Loucy (cell line): ENCODE results near the gene CTSE.
"Not testable (repeated sequence)": the region's sequence is repeated elsewhere in the genome, so short reads cannot be mapped to it uniquely, and the experiment has no call there.

Source experiments
- H2AFZ ChIP-seq: fragments of 200-600 bp; sonication (generic); 2 replicates; pipeline ENCODE4 v1.6.0; 2016; ENCODE audit warnings: antibody characterized with exemption, mild to moderate bottlenecking, low read length, moderate library complexity
- H3F3A ChIP-seq: fragments of 200-600 bp; 2 replicates; pipeline ENCODE4 v1.6.0; 2016; ENCODE audit warnings: antibody characterized with exemption, low read depth, mild to moderate bottlenecking
- H3K27me3 ChIP-seq: fragments of 200-600 bp; sonication (generic); 2 replicates; pipeline ENCODE4 v1.6.1; 2014; ENCODE audit warnings: low read length, mild to moderate bottlenecking; ENCODE audit not compliant: insufficient read depth, poor library complexity, severe bottlenecking
- H3K36me3 ChIP-seq: fragments of 200-600 bp; sonication (generic); 2 replicates; pipeline ENCODE4 v1.6.1; 2016; ENCODE audit warnings: low read length; ENCODE audit not compliant: insufficient read depth
- H3K4me1 ChIP-seq: fragments of 200-600 bp; sonication (generic); 2 replicates; pipeline ENCODE4 v1.5.1; 2014; ENCODE audit warnings: low read length, mild to moderate bottlenecking; ENCODE audit not compliant: insufficient read depth, poor library complexity, severe bottlenecking
- H3K4me2 ChIP-seq: fragments of 200-600 bp; sonication (generic); 2 replicates; pipeline ENCODE4 v1.6.0; 2014; ENCODE audit warnings: antibody characterized with exemption, low read length, low read depth, mild to moderate bottlenecking; ENCODE audit not compliant: poor library complexity, severe bottlenecking
- H3K4me3 ChIP-seq: fragments of 200-600 bp; sonication (generic); 2 replicates; pipeline ENCODE4 v1.5.1; 2014; ENCODE audit warnings: low read length, mild to moderate bottlenecking, mixed read lengths; ENCODE audit not compliant: poor library complexity, severe bottlenecking
- H3K79me2 ChIP-seq: fragments of 200-600 bp; sonication (generic); 2 replicates; pipeline ENCODE4 v1.6.1; 2014; ENCODE audit warnings: low read length; ENCODE audit not compliant: insufficient read depth
- H3K9ac ChIP-seq: fragments of 200-600 bp; sonication (generic); 2 replicates; pipeline ENCODE4 v1.6.0; 2014; ENCODE audit warnings: mild to moderate bottlenecking, low read depth, low read length, moderate library complexity; ENCODE audit not compliant: poor library complexity, severe bottlenecking
- H3K9me2 ChIP-seq: fragments of 200-600 bp; sonication (generic); replicated peaks from 2 replicates; pipeline ENCODE4 v1.6.1; 2016; ENCODE audit warnings: low read depth, low read length, mixed read lengths
- H3K9me3 ChIP-seq: fragments of 200-600 bp; sonication (generic); 2 replicates; pipeline ENCODE4 v1.6.1; 2014; ENCODE audit warnings: mild to moderate bottlenecking, antibody characterized with exemption, low read length, low read depth; ENCODE audit not compliant: insufficient read depth
- H4K20me1 ChIP-seq: fragments of 200-600 bp; sonication (generic); 2 replicates; pipeline ENCODE4 v1.6.0; 2014; ENCODE audit warnings: antibody characterized with exemption, low read length, mild to moderate bottlenecking; ENCODE audit not compliant: insufficient read depth, poor library complexity, severe bottlenecking
- EZH2phosphoT487 ChIP-seq: fragments of 200-600 bp; IDR thresholded peaks from 2 replicates; pipeline ENCODE4 v1.6.1; 2018; ENCODE audit warnings: antibody characterized with exemption, mild to moderate bottlenecking, moderate library complexity, borderline replicate concordance
- TF ChIP-seq, protein P1 (sequence below): fragments of 200-600 bp; sonication (generic); conservative IDR thresholded peaks from 2 replicates; pipeline ENCODE4 v1.5.1; 2014; ENCODE audit warnings: mild to moderate bottlenecking, antibody characterized with exemption, low read length

The CTSE gene

GRCh38 chr1:206001476-206001888, 22.2 kb downstream of the CTSE start:
- Histone ChIP-seq H3K27me3 (no peaks in the 10 kb centered on the region), H3K9me2 (no peaks in the 10 kb centered on the region), H3K9me3 (no peaks in the 10 kb centered on the region), H3K79me2 (no peaks in the 10 kb centered on the region), H3K4me1 (peaks cover 12% of the 10 kb centered on the region), H2AFZ (no peak overlapping the region), H4K20me1 (no peaks in the 10 kb centered on the region), H3K4me2 (no peak overlapping the region), H3K4me3 (no peak overlapping the region), H3K36me3 (no peaks in the 10 kb centered on the region), H3F3A (no peaks in the 10 kb centered on the region), H3K9ac (no peak overlapping the region)
- no peak for TF ChIP-seq EZH2phosphoT487
- TF ChIP-seq, protein P1, sequence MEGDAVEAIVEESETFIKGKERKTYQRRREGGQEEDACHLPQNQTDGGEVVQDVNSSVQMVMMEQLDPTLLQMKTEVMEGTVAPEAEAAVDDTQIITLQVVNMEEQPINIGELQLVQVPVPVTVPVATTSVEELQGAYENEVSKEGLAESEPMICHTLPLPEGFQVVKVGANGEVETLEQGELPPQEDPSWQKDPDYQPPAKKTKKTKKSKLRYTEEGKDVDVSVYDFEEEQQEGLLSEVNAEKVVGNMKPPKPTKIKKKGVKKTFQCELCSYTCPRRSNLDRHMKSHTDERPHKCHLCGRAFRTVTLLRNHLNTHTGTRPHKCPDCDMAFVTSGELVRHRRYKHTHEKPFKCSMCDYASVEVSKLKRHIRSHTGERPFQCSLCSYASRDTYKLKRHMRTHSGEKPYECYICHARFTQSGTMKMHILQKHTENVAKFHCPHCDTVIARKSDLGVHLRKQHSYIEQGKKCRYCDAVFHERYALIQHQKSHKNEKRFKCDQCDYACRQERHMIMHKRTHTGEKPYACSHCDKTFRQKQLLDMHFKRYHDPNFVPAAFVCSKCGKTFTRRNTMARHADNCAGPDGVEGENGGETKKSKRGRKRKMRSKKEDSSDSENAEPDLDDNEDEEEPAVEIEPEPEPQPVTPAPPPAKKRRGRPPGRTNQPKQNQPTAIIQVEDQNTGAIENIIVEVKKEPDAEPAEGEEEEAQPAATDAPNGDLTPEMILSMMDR = no peak

DNA sequence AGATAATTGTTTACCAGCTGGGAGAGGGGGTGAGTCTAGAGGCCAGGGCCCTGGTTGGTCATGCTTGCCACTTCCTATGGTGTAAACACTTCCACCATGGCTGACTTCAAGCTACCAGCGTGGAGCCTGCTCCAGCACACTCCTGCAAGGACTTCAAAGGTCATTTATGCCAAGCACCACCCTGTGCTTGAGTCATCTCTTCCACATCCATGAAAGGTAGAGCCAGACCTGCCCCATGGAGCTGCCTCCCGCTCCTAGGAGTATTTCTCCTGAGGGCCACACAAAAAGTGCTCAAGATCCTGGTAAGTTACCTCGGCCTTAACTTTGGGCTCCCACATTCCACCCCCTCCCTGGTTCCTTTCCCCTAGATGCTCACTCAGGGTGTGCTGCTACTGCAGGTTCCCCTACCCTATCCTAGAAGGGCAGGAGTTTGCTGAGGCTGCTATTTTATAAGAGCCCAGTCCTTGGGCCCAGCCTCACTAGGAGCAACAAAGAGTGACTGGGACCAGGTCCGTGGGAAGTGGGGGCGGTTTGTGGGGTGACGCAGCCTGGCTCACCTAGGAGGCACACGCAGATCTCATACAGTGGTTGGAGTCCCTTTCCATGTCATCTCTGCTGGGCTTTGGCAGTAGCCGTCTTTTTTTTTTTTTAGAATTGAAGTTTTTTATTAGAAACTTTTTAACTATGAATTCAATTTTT, 22.9 kb downstream of the CTSE start:
- TF ChIP-seq, protein P1 = no peak
- TF ChIP-seq EZH2phosphoT487 = no peak
- Histone ChIP-seq H3K4me3 (no peak overlapping the region), H3K9ac (no peak overlapping the region), H3K9me3 (no peaks in the 10 kb centered on the region), H3K27me3 (no peaks in the 10 kb centered on the region), H2AFZ (no peak overlapping the region), H3K36me3 (no peaks in the 10 kb centered on the region), H3F3A (no peaks in the 10 kb centered on the region), H3K4me2 (no peak overlapping the region), H3K9me2 (no peaks in the 10 kb centered on the region), H4K20me1 (no peaks in the 10 kb centered on the region), H3K79me2 (no peaks in the 10 kb centered on the region), H3K4me1 (peaks cover 5% of the 10 kb centered on the region)

DNA sequence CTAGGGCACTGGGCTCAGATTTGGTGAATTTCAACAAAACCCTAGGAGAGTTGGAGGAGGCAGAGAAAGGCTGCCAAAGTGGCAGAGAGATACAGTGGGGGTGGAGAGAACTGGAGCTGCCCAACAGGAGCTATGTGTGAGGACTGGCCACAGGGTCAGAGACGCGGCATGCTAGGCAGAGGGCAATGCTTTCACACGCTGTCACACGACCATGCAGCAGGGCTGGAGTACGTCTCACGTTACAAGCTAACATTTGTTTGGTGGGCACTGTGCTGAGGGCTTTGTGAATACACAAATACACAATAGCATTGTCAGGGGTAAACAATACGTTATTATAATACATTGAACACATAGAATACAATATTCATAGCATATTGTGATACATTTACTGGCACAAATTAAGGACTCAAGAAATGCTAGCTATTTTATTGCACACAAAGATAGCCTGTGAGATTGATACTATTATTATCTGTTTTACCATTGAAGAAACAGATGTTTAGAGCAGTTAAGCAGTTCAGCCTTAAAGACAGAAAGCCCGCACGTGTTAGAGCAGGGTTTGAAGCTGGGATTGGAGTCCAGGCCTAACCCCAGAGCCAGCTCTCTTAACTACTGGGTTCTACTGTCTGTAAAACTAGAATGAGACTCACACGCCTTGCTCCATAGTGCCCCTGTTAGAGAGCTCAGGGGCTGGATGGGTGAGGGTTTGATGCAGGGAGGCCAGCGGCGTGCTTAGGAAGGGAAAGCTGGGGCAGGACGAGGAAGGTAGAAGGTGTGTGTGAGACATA, 25.0 kb downstream of the CTSE start:
- no peaks in the 10 kb centered on the region for H3K9me3 ChIP-seq
- no peaks in the 10 kb centered on the region for H3K9me2 ChIP-seq
- no peaks in the 10 kb centered on the region for H3K36me3 ChIP-seq
- H3K9ac ChIP-seq = no peak overlapping the region
- no peak overlapping the region for H2AFZ ChIP-seq
- no peaks in the 10 kb centered on the region for H4K20me1 ChIP-seq
- H3K4me3 ChIP-seq = no peak overlapping the region
- H3K4me1 ChIP-seq = peaks cover 2% of the 10 kb centered on the region
- TF ChIP-seq EZH2phosphoT487 = no peak
- TF ChIP-seq, protein P1 = no peak
- no peaks in the 10 kb centered on the region for H3K27me3 ChIP-seq
- no peaks in the 10 kb centered on the region for H3F3A ChIP-seq
- no peak overlapping the region for H3K4me2 ChIP-seq
- H3K79me2 ChIP-seq = no peaks in the 10 kb centered on the region

- not testable (repeated sequence) for H3K79me2 ChIP-seq, H3K27me3 ChIP-seq, H3K4me1 ChIP-seq, H3K9me3 ChIP-seq, H3K36me3 ChIP-seq, H3F3A ChIP-seq, H2AFZ ChIP-seq, H4K20me1 ChIP-seq, H3K4me3 ChIP-seq, H3K4me2 ChIP-seq, H3K9me2 ChIP-seq, H3K9ac ChIP-seq
Measured at GRCh38 chr1:205996641-205997040, 27.1 kb downstream of the CTSE start.
